IPS-18a (cell line): Measurements from ENCODE around the gene GGA3.
"Not testable (repeated sequence)": the region's sequence is repeated elsewhere in the genome, so short reads cannot be mapped to it uniquely, and the experiment has no call there.

ENCODE experiments used
- H3K27ac ChIP-seq: one replicate; pipeline ENCODE4 v1.5.1; 2013; ENCODE audit warnings: low read length
- H3K27me3 ChIP-seq: one replicate; pipeline ENCODE4 v1.6.1; 2013; ENCODE audit warnings: mild to moderate bottlenecking, low read length; ENCODE audit not compliant: control insufficient read depth, insufficient read depth
- H3K36me3 ChIP-seq: one replicate; pipeline ENCODE4 v1.6.1; 2013; ENCODE audit warnings: low read depth, low read length; ENCODE audit not compliant: control insufficient read depth
- H3K4me1 ChIP-seq: one replicate; pipeline ENCODE4 v1.6.1; 2013; ENCODE audit warnings: low read depth, low read length; ENCODE audit not compliant: control insufficient read depth
- H3K4me3 ChIP-seq: one replicate; pipeline ENCODE4 v1.5.1; 2013; ENCODE audit warnings: low read length
- H3K9ac ChIP-seq: one replicate; pipeline ENCODE4 v1.6.1; 2013; ENCODE audit warnings: mild to moderate bottlenecking, low read length, moderate library complexity
- H3K9me3 ChIP-seq: one replicate; pipeline ENCODE4 v1.6.1; 2013; ENCODE audit warnings: low read depth, low read length; ENCODE audit not compliant: control insufficient read depth

GGA3 gene

GRCh38 chr17:75261336-75262111 is at the start of gene GGA3, which contains the start of gene MRPS7:
TSS of gene GGA3 (minus strand) at chr17:75261606. CDS start at chr17:75261587, 19 bp downstream.
TSS of gene MRPS7 (plus strand) at chr17:75261879. CDS start at chr17:75261901, 22 bp downstream.
- H3K27ac ChIP-seq, result peak within 1 kb of the TSS; percentile 96
- H3K4me1 ChIP-seq, result no peaks in the 10 kb centered on the region
- no peaks in the 10 kb centered on the region for H3K27me3 ChIP-seq
- H3K36me3 ChIP-seq, result peaks cover 32% of the 10 kb centered on the region
- peak within 1 kb of the TSS; percentile 88 for H3K4me3 ChIP-seq
- H3K9ac ChIP-seq, result peak within 1 kb of the TSS; percentile 95
- H3K9me3 ChIP-seq, result no peaks in the 10 kb centered on the region

- no peak overlapping the region for H3K27ac ChIP-seq
- no peaks in the 10 kb centered on the region for H3K9me3 ChIP-seq
- no peak overlapping the region for H3K4me3 ChIP-seq
- H3K4me1 ChIP-seq, result no peaks in the 10 kb centered on the region
- H3K36me3 ChIP-seq, result no peaks in the 10 kb centered on the region
- no peak overlapping the region for H3K9ac ChIP-seq
- no peaks in the 10 kb centered on the region for H3K27me3 ChIP-seq
Observed at GRCh38 chr17:75308732-75309629, 47.6 kb upstream of the GGA3 start.

- Histone ChIP-seq H3K9ac (no peak overlapping the region), H3K36me3 (no peaks in the 10 kb centered on the region), H3K27ac (no peak overlapping the region), H3K27me3 (no peaks in the 10 kb centered on the region), H3K9me3 (no peaks in the 10 kb centered on the region), H3K4me1 (no peaks in the 10 kb centered on the region), H3K4me3 (no peak overlapping the region)
Observed at GRCh38 chr17:75307957-75308731, 46.7 kb upstream of the GGA3 start.

- H3K27ac ChIP-seq, result no peak overlapping the region
- no peaks in the 10 kb centered on the region for H3K9me3 ChIP-seq
- no peaks in the 10 kb centered on the region for H3K36me3 ChIP-seq
- H3K9ac ChIP-seq, result no peak overlapping the region
- no peak overlapping the region for H3K4me3 ChIP-seq
- H3K27me3 ChIP-seq, result no peaks in the 10 kb centered on the region
- no peaks in the 10 kb centered on the region for H3K4me1 ChIP-seq
Observed at GRCh38 chr17:75301502-75302206, 40.2 kb upstream of the GGA3 start.

- Histone ChIP-seq H3K27me3 (no peaks in the 10 kb centered on the region), H3K4me1 (no peaks in the 10 kb centered on the region), H3K9ac (no peak overlapping the region), H3K9me3 (no peaks in the 10 kb centered on the region), H3K4me3 (no peak overlapping the region), H3K27ac (no peak overlapping the region), H3K36me3 (no peaks in the 10 kb centered on the region)
Observed at GRCh38 chr17:75301049-75301448, 39.6 kb upstream of the GGA3 start.

GRCh38 chr17:75300280-75300679 is 38.9 kb upstream of the GGA3 start:
- Histone ChIP-seq H3K4me1 (no peaks in the 10 kb centered on the region), H3K27ac (no peak overlapping the region), H3K9me3 (no peaks in the 10 kb centered on the region), H3K27me3 (no peaks in the 10 kb centered on the region), H3K4me3 (no peak overlapping the region), H3K36me3 (no peaks in the 10 kb centered on the region), H3K9ac (no peak overlapping the region)

GRCh38 chr17:75295201-75296158 is 34.1 kb upstream of the GGA3 start:
- no peak overlapping the region for H3K9ac ChIP-seq
- no peaks in the 10 kb centered on the region for H3K9me3 ChIP-seq
- no peak overlapping the region for H3K4me3 ChIP-seq
- no peaks in the 10 kb centered on the region for H3K4me1 ChIP-seq
- no peaks in the 10 kb centered on the region for H3K36me3 ChIP-seq
- H3K27ac ChIP-seq, result no peak overlapping the region
- no peaks in the 10 kb centered on the region for H3K27me3 ChIP-seq

GRCh38 chr17:75292810-75293448 is 31.5 kb upstream of the GGA3 start:
- H3K4me3 ChIP-seq, H3K9ac ChIP-seq, H3K27me3 ChIP-seq, H3K9me3 ChIP-seq, H3K27ac ChIP-seq, H3K36me3 ChIP-seq, H3K4me1 ChIP-seq: not testable (repeated sequence)

GRCh38 chr17:75289832-75290337 is 28.5 kb upstream of the GGA3 start:
- no peak overlapping the region for H3K27ac ChIP-seq
- H3K9ac ChIP-seq, result no peak overlapping the region
- H3K4me1 ChIP-seq, result peaks cover 4% of the 10 kb centered on the region
- H3K36me3 ChIP-seq, result peaks cover 9% of the 10 kb centered on the region
- H3K4me3 ChIP-seq, result peak overlapping the region; percentile 54
- H3K27me3 ChIP-seq, result peaks cover 3% of the 10 kb centered on the region
- no peaks in the 10 kb centered on the region for H3K9me3 ChIP-seq
